Right lung (tissue), 5 donors: Measurements from ENCODE around the gene ROR2. TPM values are rescaled to one million over a fixed set of nuclear protein-coding genes. Genes with fewer than 3 reads are reported as not detected.
A peak's percentile ranks its signal among the peaks of the same experiment; 100 is the strongest.

ENCODE experiments used
- DNase-seq, 2 donors: peaks; one replicate each; pipeline ENCODE4 v3.0.0-alpha.2; 2013
- polyA plus RNA-seq, 5 donors: library from polyadenylated mRNA; unstranded; fragments of 120-200 nt; gene quantifications; one replicate each; pipeline versions ENCODE4 v1.2.1 to v1.2.3, GENCODE V29; 2013; ENCODE audit warnings: inconsistent platforms in 1 of 5, low replicate concordance in 1 of 5; ENCODE audit not compliant: insufficient read length in 5 of 5, insufficient read depth in 1 of 5

Gene ROR2
- polyA plus RNA-seq, 5 donors, result 24.4 to 33.5 (median 29.7) TPM

- no peak for DNase-seq
Observed at GRCh38 chr9:91781116-91781515, 168.9 kb downstream of the ROR2 start.

- DNase-seq, result no peak
Observed at GRCh38 chr9:91778031-91778430, 172.0 kb downstream of the ROR2 start.

- peak; percentile 69 to 73 for DNase-seq
Observed at GRCh38 chr9:91777292-91777830, 172.7 kb downstream of the ROR2 start.

GRCh38 chr9:91776409-91777291 is 173.4 kb downstream of the ROR2 start:
- DNase-seq, result no peak

GRCh38 chr9:91775708-91776028 is 174.4 kb downstream of the ROR2 start:
- DNase-seq, result no peak

GRCh38 chr9:91775011-91775707 is 174.9 kb downstream of the ROR2 start:
- peak; percentile 56 to 66 for DNase-seq

GRCh38 chr9:91773156-91773555 is 176.9 kb downstream of the ROR2 start:
- DNase-seq, result no peak

GRCh38 chr9:91771864-91772263 is 178.2 kb downstream of the ROR2 start:
- DNase-seq, result no peak

- DNase-seq, result peak; percentile 31 to 49
Observed at GRCh38 chr9:91771027-91771426, 179.0 kb downstream of the ROR2 start.

GRCh38 chr9:91770229-91770628 is 179.8 kb downstream of the ROR2 start:
- no peak for DNase-seq

- no peak for DNase-seq
Observed at GRCh38 chr9:91768977-91769916, 180.8 kb downstream of the ROR2 start.

GRCh38 chr9:91768507-91768906 is 181.5 kb downstream of the ROR2 start:
- no peak for DNase-seq

- no peak for DNase-seq
Observed at GRCh38 chr9:91766315-91767069, 183.5 kb downstream of the ROR2 start.

GRCh38 chr9:91765296-91765695 is 184.7 kb downstream of the ROR2 start:
- DNase-seq, result no peak

GRCh38 chr9:91764661-91765060 is 185.4 kb downstream of the ROR2 start:
- DNase-seq, result no peak

GRCh38 chr9:91761362-91761761 is 188.7 kb downstream of the ROR2 start:
- no peak for DNase-seq

GRCh38 chr9:91760906-91761305 is 189.1 kb downstream of the ROR2 start:
- no peak for DNase-seq

- DNase-seq, result no peak
Observed at GRCh38 chr9:91758491-91758981, 191.5 kb downstream of the ROR2 start.

GRCh38 chr9:91757782-91758181 is 192.2 kb downstream of the ROR2 start:
- DNase-seq, result no peak

GRCh38 chr9:91756510-91756780 is 193.6 kb downstream of the ROR2 start:
- no peak for DNase-seq
